Measurements from ENCODE around the gene RNF150.

Gene RNF150

GRCh38 chr4:141006242-141006802 lies 126.9 kb downstream of the RNF150 start:
- TF ChIP-seq, protein P1, sequence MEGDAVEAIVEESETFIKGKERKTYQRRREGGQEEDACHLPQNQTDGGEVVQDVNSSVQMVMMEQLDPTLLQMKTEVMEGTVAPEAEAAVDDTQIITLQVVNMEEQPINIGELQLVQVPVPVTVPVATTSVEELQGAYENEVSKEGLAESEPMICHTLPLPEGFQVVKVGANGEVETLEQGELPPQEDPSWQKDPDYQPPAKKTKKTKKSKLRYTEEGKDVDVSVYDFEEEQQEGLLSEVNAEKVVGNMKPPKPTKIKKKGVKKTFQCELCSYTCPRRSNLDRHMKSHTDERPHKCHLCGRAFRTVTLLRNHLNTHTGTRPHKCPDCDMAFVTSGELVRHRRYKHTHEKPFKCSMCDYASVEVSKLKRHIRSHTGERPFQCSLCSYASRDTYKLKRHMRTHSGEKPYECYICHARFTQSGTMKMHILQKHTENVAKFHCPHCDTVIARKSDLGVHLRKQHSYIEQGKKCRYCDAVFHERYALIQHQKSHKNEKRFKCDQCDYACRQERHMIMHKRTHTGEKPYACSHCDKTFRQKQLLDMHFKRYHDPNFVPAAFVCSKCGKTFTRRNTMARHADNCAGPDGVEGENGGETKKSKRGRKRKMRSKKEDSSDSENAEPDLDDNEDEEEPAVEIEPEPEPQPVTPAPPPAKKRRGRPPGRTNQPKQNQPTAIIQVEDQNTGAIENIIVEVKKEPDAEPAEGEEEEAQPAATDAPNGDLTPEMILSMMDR (IDR thresholded peaks at IDR 0.05) = no peak
- no peaks in the 10 kb centered on the region for H3K36me3 Mint-ChIP-seq (ENCODE audit: low read depth)
- H3K9me3 Mint-ChIP-seq = no peaks in the 10 kb centered on the region
- no peaks in the 10 kb centered on the region for H3K27me3 Mint-ChIP-seq (ENCODE audit: low read depth, poor library complexity)
- no peak overlapping the region for H3K27ac Mint-ChIP-seq
- no peaks in the 10 kb centered on the region for H3K4me1 Mint-ChIP-seq
- H3K4me3 Mint-ChIP-seq = no peak overlapping the region
- no peak for DNase-seq

DNA sequence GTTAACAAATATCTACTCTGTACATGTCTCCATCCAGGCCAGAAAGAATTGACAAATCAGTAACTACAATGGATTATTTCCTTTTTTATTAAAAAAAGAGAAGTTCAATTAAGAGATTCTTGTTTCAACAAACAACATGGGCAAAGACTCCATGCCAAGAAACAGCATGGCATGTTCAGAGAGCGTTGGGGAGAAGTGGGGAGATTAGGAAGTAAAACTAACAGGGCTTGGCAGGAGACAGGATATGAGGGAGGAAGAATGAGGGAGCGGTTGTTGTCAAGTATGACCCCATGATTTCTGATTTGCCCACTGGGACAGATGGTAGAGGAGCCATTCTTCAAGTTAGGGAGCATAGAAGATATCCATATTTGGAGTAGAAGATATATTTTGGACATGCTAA lies 128.4 kb downstream of the RNF150 start:
- Mint-ChIP-seq H3K4me3 (no peak overlapping the region), H3K4me1 (no peaks in the 10 kb centered on the region)
- TF ChIP-seq, protein P1 (IDR thresholded peaks at IDR 0.05) = no peak

GRCh38 chr4:141003193-141003592 lies 130.1 kb downstream of the RNF150 start:
- TF ChIP-seq, protein P1 (IDR thresholded peaks at IDR 0.05) = no peak
- no peak overlapping the region for H3K27ac Mint-ChIP-seq
- DNase-seq = no peak
- no peaks in the 10 kb centered on the region for H3K4me1 Mint-ChIP-seq
- no peaks in the 10 kb centered on the region for H3K27me3 Mint-ChIP-seq (ENCODE audit: low read depth, poor library complexity)
- no peaks in the 10 kb centered on the region for H3K9me3 Mint-ChIP-seq
- no peak overlapping the region for H3K4me3 Mint-ChIP-seq
- H3K36me3 Mint-ChIP-seq (ENCODE audit: low read depth) = no peaks in the 10 kb centered on the region

More for the DNA sequence above, 128.4 kb downstream of the RNF150 start:
- Mint-ChIP-seq H3K27me3 (ENCODE audit: low read depth, poor library complexity) (no peaks in the 10 kb centered on the region), H3K9me3 (no peaks in the 10 kb centered on the region), H3K27ac (no peak overlapping the region), H3K36me3 (ENCODE audit: low read depth) (no peaks in the 10 kb centered on the region)
- DNase-seq = no peak

GRCh38 chr4:141002323-141002805 lies 130.9 kb downstream of the RNF150 start:
- DNase-seq = no peak
- no peaks in the 10 kb centered on the region for H3K27me3 Mint-ChIP-seq (ENCODE audit: low read depth, poor library complexity)
- TF ChIP-seq, protein P1 (IDR thresholded peaks at IDR 0.05) = no peak
- H3K9me3 Mint-ChIP-seq = no peaks in the 10 kb centered on the region
- no peaks in the 10 kb centered on the region for H3K36me3 Mint-ChIP-seq (ENCODE audit: low read depth)
- no peak overlapping the region for H3K4me3 Mint-ChIP-seq
- H3K27ac Mint-ChIP-seq = no peak overlapping the region
- no peaks in the 10 kb centered on the region for H3K4me1 Mint-ChIP-seq

GRCh38 chr4:140996766-140997165 lies 136.5 kb downstream of the RNF150 start:
- no peak for DNase-seq
- Mint-ChIP-seq H3K27ac (no peak overlapping the region), H3K9me3 (no peaks in the 10 kb centered on the region), H3K4me1 (no peaks in the 10 kb centered on the region), H3K4me3 (no peak overlapping the region), H3K27me3 (ENCODE audit: low read depth, poor library complexity) (no peaks in the 10 kb centered on the region), H3K36me3 (ENCODE audit: low read depth) (no peaks in the 10 kb centered on the region)
- TF ChIP-seq, protein P1 (IDR thresholded peaks at IDR 0.05) = no peak

- no peak overlapping the region for H3K27ac Mint-ChIP-seq
- DNase-seq = no peak
- H3K4me1 Mint-ChIP-seq = no peaks in the 10 kb centered on the region
- no peak overlapping the region for H3K4me3 Mint-ChIP-seq
- H3K9me3 Mint-ChIP-seq = no peaks in the 10 kb centered on the region
- H3K27me3 Mint-ChIP-seq (ENCODE audit: low read depth, poor library complexity) = peaks cover 5% of the 10 kb centered on the region
- TF ChIP-seq, protein P1 (IDR thresholded peaks at IDR 0.05) = no peak
- H3K36me3 Mint-ChIP-seq (ENCODE audit: low read depth) = no peaks in the 10 kb centered on the region
Measured at GRCh38 chr4:140995058-140995457, 138.2 kb downstream of the RNF150 start.
